ENCODE data around the gene SH3PXD2A.

GRCh38 chr10:103566536-103566935, 288.8 kb downstream of the SH3PXD2A start:
- TF ChIP-seq CTCF (IDR thresholded peaks at IDR 0.05 in 2 of 3, conservative IDR thresholded peaks at IDR 0.05 in 1 of 3; ENCODE audit: control insufficient read depth in 2 of 3, extremely low read depth in 1 of 3, insufficient read depth in 1 of 3, low read depth in 3 of 3, low read length in 3 of 3) (no peak), E4F1 (IDR thresholded peaks at IDR 0.05; ENCODE audit: borderline replicate concordance, partially characterized antibody) (no peak)

Measured in GM12878 (cell line).